ENCODE results near the gene METTL26. TPM values are rescaled to one million over a fixed set of nuclear protein-coding genes. Genes with fewer than 3 reads are reported as not detected.

Gene METTL26
- total and polyA plus RNA-seq, 2 of the 8 experiments (the other 6 are each of a cell fraction or from before 2014, with no cell fraction given) = 100 to 186 TPM

DNA sequence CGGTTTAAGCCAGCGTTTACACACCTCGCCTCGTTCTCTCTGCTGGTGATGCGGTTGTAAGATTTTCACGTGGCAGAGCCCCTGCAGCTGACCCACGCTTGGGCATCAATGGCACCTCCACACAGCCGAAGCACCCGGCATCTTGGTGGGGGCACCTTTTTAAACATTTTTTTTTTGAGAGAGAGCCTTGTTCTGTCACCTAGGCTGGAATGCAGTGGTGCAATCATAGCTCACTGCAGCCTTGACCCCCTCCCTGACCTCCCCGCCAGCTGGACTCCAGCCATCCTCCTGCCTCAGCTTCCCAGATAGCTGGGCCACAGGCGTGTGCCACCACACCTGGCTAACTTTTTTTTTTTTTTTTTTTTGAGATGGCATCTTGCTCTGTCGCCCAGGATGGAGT lies 17.9 kb upstream of the METTL26 start (continued):
- TF ChIP-seq RAD21 (IDR thresholded peaks at IDR 0.05 in 1 of 2, conservative IDR thresholded peaks at IDR 0.05 in 1 of 2; ENCODE audit: low read depth in 2 of 2, low read length in 2 of 2) (no peak), SRF (IDR thresholded peaks at IDR 0.05; ENCODE audit: low read depth, low read length) (no peak)

All from H1 (cell line).